GM04504 (cell line): Measurements from ENCODE around the gene BUD31.
"Not testable (repeated sequence)": the region's sequence is repeated elsewhere in the genome, so short reads cannot be mapped to it uniquely, and the experiment has no call there.

ENCODE experiments used
- DNase-seq: peaks from one replicate; pipeline ENCODE4 v3.0.0-alpha.2; 2012; ENCODE audit warnings: low read depth

The BUD31 gene

GRCh38 chr7:99408379-99409191 lies at the start of gene BUD31, which contains the start of gene PDAP1:
BUD31 (plus strand) TSS chr7:99408969; CDS start chr7:99411093, 2,124 bp downstream.
PDAP1 (minus strand) TSS chr7:99408597; CDS start chr7:99408548, 49 bp downstream.
- DNase-seq = peak; percentile 87

- DNase-seq = no peak
These were observed 49.2 kb upstream of the BUD31 start for GRCh38 chr7:99359465-99360154.

- peak; percentile 76 for DNase-seq
These were observed 46.0 kb upstream of the BUD31 start for GRCh38 chr7:99362801-99363200.

GRCh38 chr7:99363286-99363685 lies 45.5 kb upstream of the BUD31 start:
- no peak for DNase-seq

- no peak for DNase-seq
These were observed 43.2 kb upstream of the BUD31 start for GRCh38 chr7:99365318-99366141.

- DNase-seq = no peak
These were observed 42.1 kb upstream of the BUD31 start for GRCh38 chr7:99366646-99367045.

- no peak for DNase-seq
These were observed 39.9 kb upstream of the BUD31 start for GRCh38 chr7:99368750-99369389.

GRCh38 chr7:99369767-99370391 lies 38.9 kb upstream of the BUD31 start:
- peak; percentile 29 for DNase-seq

GRCh38 chr7:99371376-99371920 lies 37.3 kb upstream of the BUD31 start:
- DNase-seq = no peak

GRCh38 chr7:99372275-99373090 lies 36.3 kb upstream of the BUD31 start:
- no peak for DNase-seq

- DNase-seq = no peak
These were observed 35.4 kb upstream of the BUD31 start for GRCh38 chr7:99373091-99374066.

- peak; percentile 36 for DNase-seq
These were observed 34.4 kb upstream of the BUD31 start, which contains the start of gene ARPC1B for GRCh38 chr7:99374111-99375064. ARPC1B (plus strand) TSS chr7:99374730; CDS start chr7:99385715, 10,985 bp downstream.

- peak; percentile 52 for DNase-seq
These were observed 33.5 kb upstream of the BUD31 start for GRCh38 chr7:99375070-99375807.

- peak; percentile 94 for DNase-seq
These were observed 29.7 kb upstream of the BUD31 start for GRCh38 chr7:99379043-99379577.

- DNase-seq = not testable (repeated sequence)
These were observed 29.1 kb upstream of the BUD31 start for GRCh38 chr7:99379693-99380031.

GRCh38 chr7:99380032-99380822 lies 28.5 kb upstream of the BUD31 start:
- DNase-seq = no peak
